ENCODE results near the gene TDRD3.

TDRD3 gene

DNA sequence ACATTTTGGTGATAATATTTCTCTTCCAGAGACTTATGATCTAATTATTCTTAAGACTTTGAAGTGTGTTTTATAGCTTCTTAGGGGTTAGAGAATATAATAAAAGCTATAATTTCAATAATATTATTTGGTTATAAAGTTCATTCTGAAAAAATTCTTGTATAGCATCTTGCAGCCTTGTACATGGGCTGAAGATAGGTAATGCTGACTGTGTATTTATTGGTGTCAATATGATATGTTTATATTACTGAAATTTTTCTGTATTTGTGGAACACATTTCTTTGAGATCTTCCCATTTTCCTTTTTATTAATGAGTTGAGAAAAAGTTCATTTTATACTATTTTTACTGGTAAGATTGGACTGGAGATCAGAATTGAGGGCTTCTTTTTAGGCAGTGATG lies 87.8 kb downstream of the TDRD3 start:
- Histone ChIP-seq H4K91ac (ENCODE audit: low read length) (no peak overlapping the region), H4K8ac (ENCODE audit: low read length) (no peak overlapping the region)

GRCh38 chr13:60491531-60491930 lies 94.5 kb downstream of the TDRD3 start:
- Histone ChIP-seq H2AFZ (ENCODE audit: low read depth, low read length) (no peak overlapping the region), H2AK5ac (ENCODE audit: low read length, severe bottlenecking) (no peak overlapping the region), H3K4me2 (ENCODE audit: low read length, poor library complexity, severe bottlenecking) (no peak overlapping the region), H3K4me1 (ENCODE audit: control insufficient read depth, insufficient read depth, low read depth, low read length) (no peaks in the 10 kb centered on the region), H2BK12ac (ENCODE audit: low read length in 2 of 2) (no peak overlapping the region), H3K4me3 (ENCODE audit: insufficient read depth in 1 of 2, low read depth in 1 of 2, low read length in 2 of 2) (no peak overlapping the region), H2BK15ac (ENCODE audit: low read depth, poor library complexity, severe bottlenecking) (no peak overlapping the region), H2BK120ac (ENCODE audit: low read depth, low read length) (no peak overlapping the region), H4K91ac (ENCODE audit: low read length) (no peak overlapping the region), H3K4ac (ENCODE audit: low read depth in 1 of 2, low read length in 2 of 2) (no peak overlapping the region), H2BK5ac (ENCODE audit: low read depth, low read length, poor library complexity, severe bottlenecking) (no peak overlapping the region), H3K23ac (ENCODE audit: low read length in 2 of 2) (no peak overlapping the region), H3K27ac (ENCODE audit: low read length, poor library complexity, severe bottlenecking) (no peak overlapping the region), H4K8ac (ENCODE audit: low read length) (no peak overlapping the region), H3K14ac (ENCODE audit: low read length in 2 of 2) (no peak overlapping the region), H3K9me3 (ENCODE audit: control insufficient read depth, low read length) (no peaks in the 10 kb centered on the region), H3K9ac (ENCODE audit: low read length) (no peak overlapping the region), H3K79me1 (replicated peaks; ENCODE audit: low read length, poor library complexity, severe bottlenecking) (no peaks in the 10 kb centered on the region), H3K18ac (ENCODE audit: low read depth in 1 of 2, low read length in 2 of 2) (no peak overlapping the region), H3K36me3 (ENCODE audit: control insufficient read depth in 1 of 2, insufficient read depth in 2 of 2, low read depth in 1 of 2, low read length in 2 of 2) (peaks cover 0 to 6% of the 10 kb centered on the region in 2 experiments), H3K27me3 (ENCODE audit: control insufficient read depth in 1 of 2, insufficient read depth in 1 of 2, low read length in 2 of 2) (no peaks in the 10 kb centered on the region)
- 92% methylated on average over 1 of the region's 1 CpG for WGBS
- DNase-seq, result no peak

More for the DNA sequence above, 87.8 kb downstream of the TDRD3 start:
- Histone ChIP-seq H3K4me1 (ENCODE audit: control insufficient read depth, insufficient read depth, low read depth, low read length) (no peaks in the 10 kb centered on the region), H3K23ac (ENCODE audit: low read length in 2 of 2) (no peak overlapping the region), H3K27me3 (ENCODE audit: control insufficient read depth in 1 of 2, insufficient read depth in 1 of 2, low read length in 2 of 2) (no peaks in the 10 kb centered on the region), H2BK12ac (ENCODE audit: low read length in 2 of 2) (no peak overlapping the region), H3K4me3 (ENCODE audit: insufficient read depth in 1 of 2, low read depth in 1 of 2, low read length in 2 of 2) (no peak overlapping the region), H2BK120ac (ENCODE audit: low read depth, low read length) (no peak overlapping the region), H2BK15ac (ENCODE audit: low read depth, poor library complexity, severe bottlenecking) (no peak overlapping the region), H3K4me2 (ENCODE audit: low read length, poor library complexity, severe bottlenecking) (no peak overlapping the region), H3K18ac (ENCODE audit: low read depth in 1 of 2, low read length in 2 of 2) (no peak overlapping the region), H3K36me3 (ENCODE audit: control insufficient read depth in 1 of 2, insufficient read depth in 2 of 2, low read depth in 1 of 2, low read length in 2 of 2) (peaks cover 0 to 12% of the 10 kb centered on the region in 2 experiments), H3K9ac (ENCODE audit: low read length) (no peak overlapping the region), H2AFZ (ENCODE audit: low read depth, low read length) (no peak overlapping the region), H3K79me1 (replicated peaks; ENCODE audit: low read length, poor library complexity, severe bottlenecking) (peaks cover 4% of the 10 kb centered on the region), H3K27ac (ENCODE audit: low read length, poor library complexity, severe bottlenecking) (no peak overlapping the region), H2BK5ac (ENCODE audit: low read depth, low read length, poor library complexity, severe bottlenecking) (no peak overlapping the region), H2AK5ac (ENCODE audit: low read length, severe bottlenecking) (no peak overlapping the region), H3K4ac (ENCODE audit: low read depth in 1 of 2, low read length in 2 of 2) (no peak overlapping the region), H3K14ac (ENCODE audit: low read length in 2 of 2) (no peak overlapping the region), H3K9me3 (ENCODE audit: control insufficient read depth, low read length) (no peaks in the 10 kb centered on the region)
- no peak for DNase-seq

- Histone ChIP-seq H2BK5ac (ENCODE audit: low read depth, low read length, poor library complexity, severe bottlenecking) (no peak overlapping the region), H3K79me1 (replicated peaks; ENCODE audit: low read length, poor library complexity, severe bottlenecking) (no peaks in the 10 kb centered on the region), H2AK5ac (ENCODE audit: low read length, severe bottlenecking) (no peak overlapping the region)
These were observed 95.2 kb downstream of the TDRD3 start for GRCh38 chr13:60492187-60492586.

GRCh38 chr13:60494296-60494695 lies 97.3 kb downstream of the TDRD3 start:
- Histone ChIP-seq H2BK120ac (ENCODE audit: low read depth, low read length) (no peak overlapping the region), H2BK15ac (ENCODE audit: low read depth, poor library complexity, severe bottlenecking) (no peak overlapping the region), H3K4me1 (ENCODE audit: control insufficient read depth, insufficient read depth, low read depth, low read length) (no peaks in the 10 kb centered on the region), H3K18ac (ENCODE audit: low read depth in 1 of 2, low read length in 2 of 2) (no peak overlapping the region), H3K4me3 (ENCODE audit: insufficient read depth in 1 of 2, low read depth in 1 of 2, low read length in 2 of 2) (no peak overlapping the region), H2BK12ac (ENCODE audit: low read length in 2 of 2) (no peak overlapping the region), H3K4me2 (ENCODE audit: low read length, poor library complexity, severe bottlenecking) (no peak overlapping the region), H3K9me3 (ENCODE audit: control insufficient read depth, low read length) (no peaks in the 10 kb centered on the region), H3K9ac (ENCODE audit: low read length) (no peak overlapping the region), H4K8ac (ENCODE audit: low read length) (no peak overlapping the region), H2BK5ac (ENCODE audit: low read depth, low read length, poor library complexity, severe bottlenecking) (no peak overlapping the region), H3K23ac (ENCODE audit: low read length in 2 of 2) (no peak overlapping the region), H3K36me3 (ENCODE audit: control insufficient read depth in 1 of 2, insufficient read depth in 2 of 2, low read depth in 1 of 2, low read length in 2 of 2) (peaks cover 5 to 7% of the 10 kb centered on the region in 2 experiments), H3K27me3 (ENCODE audit: control insufficient read depth in 1 of 2, insufficient read depth in 1 of 2, low read length in 2 of 2) (no peaks in the 10 kb centered on the region), H2AK5ac (ENCODE audit: low read length, severe bottlenecking) (no peak overlapping the region), H3K79me1 (replicated peaks; ENCODE audit: low read length, poor library complexity, severe bottlenecking) (peaks cover 1% of the 10 kb centered on the region), H3K4ac (ENCODE audit: low read depth in 1 of 2, low read length in 2 of 2) (no peak overlapping the region), H4K91ac (ENCODE audit: low read length) (no peak overlapping the region), H3K14ac (ENCODE audit: low read length in 2 of 2) (no peak overlapping the region), H3K27ac (ENCODE audit: low read length, poor library complexity, severe bottlenecking) (no peak overlapping the region), H2AFZ (ENCODE audit: low read depth, low read length) (no peak overlapping the region)
- WGBS, result 88% methylated on average over 1 of the region's 1 CpG
- no peak for DNase-seq

More at GRCh38 chr13:60492187-60492586, 95.2 kb downstream of the TDRD3 start:
- Histone ChIP-seq H3K4ac (ENCODE audit: low read depth in 1 of 2, low read length in 2 of 2) (no peak overlapping the region), H3K14ac (ENCODE audit: low read length in 2 of 2) (no peak overlapping the region), H4K91ac (ENCODE audit: low read length) (no peak overlapping the region), H3K23ac (ENCODE audit: low read length in 2 of 2) (no peak overlapping the region), H3K4me2 (ENCODE audit: low read length, poor library complexity, severe bottlenecking) (no peak overlapping the region), H3K4me1 (ENCODE audit: control insufficient read depth, insufficient read depth, low read depth, low read length) (no peaks in the 10 kb centered on the region), H2BK15ac (ENCODE audit: low read depth, poor library complexity, severe bottlenecking) (no peak overlapping the region), H2BK12ac (ENCODE audit: low read length in 2 of 2) (no peak overlapping the region), H3K18ac (ENCODE audit: low read depth in 1 of 2, low read length in 2 of 2) (no peak overlapping the region), H4K8ac (ENCODE audit: low read length) (no peak overlapping the region), H3K4me3 (ENCODE audit: insufficient read depth in 1 of 2, low read depth in 1 of 2, low read length in 2 of 2) (no peak overlapping the region), H3K36me3 (ENCODE audit: control insufficient read depth in 1 of 2, insufficient read depth in 2 of 2, low read depth in 1 of 2, low read length in 2 of 2) (peaks cover 4 to 5% of the 10 kb centered on the region in 2 experiments), H2BK120ac (ENCODE audit: low read depth, low read length) (no peak overlapping the region), H3K9ac (ENCODE audit: low read length) (no peak overlapping the region), H3K27ac (ENCODE audit: low read length, poor library complexity, severe bottlenecking) (no peak overlapping the region), H3K27me3 (ENCODE audit: control insufficient read depth in 1 of 2, insufficient read depth in 1 of 2, low read length in 2 of 2) (no peaks in the 10 kb centered on the region), H2AFZ (ENCODE audit: low read depth, low read length) (no peak overlapping the region), H3K9me3 (ENCODE audit: control insufficient read depth, low read length) (no peaks in the 10 kb centered on the region)
- DNase-seq, result no peak

Measured in mesenchymal stem cell (in vitro differentiated cells and primary cell).